ENCODE results near the gene MRPL48. TPM values are rescaled to one million over a fixed set of nuclear protein-coding genes. Genes with fewer than 3 reads are reported as not detected.

Gene MRPL48
- total and polyA plus RNA-seq, 2 of the 8 experiments (the other 6 are each of a cell fraction or from before 2014, with no cell fraction given) = 34.9 to 59.9 TPM

DNA sequence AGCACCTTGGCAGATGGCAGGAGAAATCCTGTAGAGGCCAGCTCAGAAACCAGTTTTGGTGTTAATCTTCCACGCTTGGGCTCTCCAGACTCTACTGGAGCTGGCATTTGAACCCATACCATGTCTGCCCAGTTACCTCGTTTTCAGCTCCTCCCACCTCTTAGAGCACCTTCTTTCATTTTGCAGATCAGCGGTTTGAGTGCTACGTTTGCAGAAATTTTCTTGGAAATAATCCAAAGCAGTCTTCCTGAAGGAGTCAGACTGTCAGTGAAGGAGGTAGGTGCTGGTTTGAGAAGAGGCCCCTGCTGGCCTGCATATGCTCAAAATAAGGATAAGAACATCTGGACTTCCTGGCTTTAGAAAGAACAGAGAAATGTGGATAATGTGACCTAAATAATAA lies 75.3 kb downstream of the MRPL48 start:
- FAIRE-seq (no peak), DNase-seq (ENCODE audit: low read depth in 1 of 2, low spot score in 2 of 2) (no peak)
- ChIA-PET POLR2A (ENCODE audit: partially characterized antibody) (interaction anchor here (5.0 to 7.2 kb wide), 2 partner anchors 9 kb away, joined by 49 to 55 read pairs; no protein-coding TSS in a partner anchor), CTCF (ENCODE audit: partially characterized antibody) (interaction anchor here (0.6 to 1.9 kb wide), 5 partner anchors 9 to 152 kb away, joined by 3 to 6 read pairs (median 3); no protein-coding TSS in a partner anchor)
- Histone ChIP-seq H3K9me3 (ENCODE audit: insufficient read depth in 2 of 2, low read depth in 1 of 2, low read length in 1 of 2) (no peaks in the 10 kb centered on the region), H3K14ac (ENCODE audit: insufficient read length) (no peak overlapping the region), H3K9ac (replicated peaks in 1 of 4; ENCODE audit: extremely low read depth in 1 of 4, low read depth in 3 of 4, low read length in 3 of 4) (no peak overlapping the region), H2BK20ac (ENCODE audit: low read length) (no peak overlapping the region), H2AFZ (ENCODE audit: low read length) (no peak overlapping the region), H3K36me3 (ENCODE audit: control insufficient read depth in 2 of 4, insufficient read depth in 4 of 4, low read length in 3 of 4) (peaks cover 2 to 14% (median 4%) of the 10 kb centered on the region in 4 experiments; a peak in 3 of 8 replicates), H3K18ac (ENCODE audit: extremely low read depth, low read length) (no peak overlapping the region), H3K4ac (replicated peaks; ENCODE audit: insufficient read length, low read depth, low read length) (no peak overlapping the region), H4K8ac (ENCODE audit: extremely low read depth, insufficient read depth, low read length) (no peak overlapping the region), H3K56ac (replicated peaks; ENCODE audit: insufficient read length, low read depth, low read length) (no peak overlapping the region), H2BK120ac (replicated peaks; ENCODE audit: low read depth, low read length) (no peak overlapping the region), H2BK15ac (ENCODE audit: low read length) (no peak overlapping the region), H2BK5ac (ENCODE audit: low read depth, low read length) (no peak overlapping the region), H3K27ac (ENCODE audit: low read depth, low read length) (no peak overlapping the region), H2AK5ac (ENCODE audit: low read depth, low read length) (no peak overlapping the region), H3K4me2 (ENCODE audit: insufficient read depth in 1 of 2, low read depth in 2 of 2, low read length in 2 of 2) (no peak overlapping the region), H3K4me1 (replicated peaks in 1 of 4; ENCODE audit: control insufficient read depth in 3 of 4, insufficient read depth in 4 of 4, low read length in 3 of 4) (no peaks in the 10 kb centered on the region), H3K23ac (ENCODE audit: insufficient read length) (no peak overlapping the region), H3K23me2 (ENCODE audit: low read depth, low read length) (no peaks in the 10 kb centered on the region), H4K91ac (replicated peaks; ENCODE audit: insufficient read length, low read length) (no peak overlapping the region), H3K79me2 (ENCODE audit: control insufficient read depth in 1 of 2, insufficient read depth in 2 of 2, low read length in 2 of 2) (no peaks in the 10 kb centered on the region), H3K79me1 (ENCODE audit: low read depth, low read length) (no peaks in the 10 kb centered on the region), H2BK12ac (ENCODE audit: low read depth, low read length) (no peak overlapping the region), H4K5ac (ENCODE audit: insufficient read length, low read depth, low read length) (no peak overlapping the region), H4K20me1 (replicated peaks in 1 of 2; ENCODE audit: control insufficient read depth in 1 of 2, insufficient read depth in 2 of 2, low read length in 2 of 2) (no peaks in the 10 kb centered on the region), H3K27me3 (replicated peaks in 1 of 4; ENCODE audit: control insufficient read depth in 3 of 4, extremely low read depth in 1 of 4, insufficient read depth in 3 of 4, low read length in 3 of 4) (no peaks in the 10 kb centered on the region), H3K4me3 (ENCODE audit: extremely low read depth in 1 of 4, insufficient read depth in 2 of 4, low read depth in 3 of 4, low read length in 4 of 4) (no peak overlapping the region)
- TF ChIP-seq BRCA1 (IDR thresholded peaks at IDR 0.05; ENCODE audit: low read depth, low read length) (no peak), POU5F1 (IDR thresholded peaks at IDR 0.05; ENCODE audit: low read depth, low read length) (no peak), TBP (IDR thresholded peaks at IDR 0.05; ENCODE audit: low read depth, low read length) (no peak), KDM4A (IDR thresholded peaks at IDR 0.05; ENCODE audit: low read depth, low read length, severe bottlenecking) (no peak), SIRT6 (IDR thresholded peaks at IDR 0.05; ENCODE audit: low read length) (no peak), SP1 (IDR thresholded peaks at IDR 0.05; ENCODE audit: low read depth, low read length) (no peak), TCF12 (IDR thresholded peaks at IDR 0.05; ENCODE audit: low read depth, low read length) (no peak), NANOG (IDR thresholded peaks at IDR 0.05; ENCODE audit: insufficient read depth, low read depth, low read length, poor library complexity, severe bottlenecking) (no peak), EGR1 (IDR thresholded peaks at IDR 0.05; ENCODE audit: borderline replicate concordance, low read depth, low read length) (no peak), RNF2 (IDR thresholded peaks at IDR 0.05; ENCODE audit: borderline replicate concordance, low read depth, low read length, missing control alignments, poor library complexity, severe bottlenecking) (no peak), RAD21 (IDR thresholded peaks at IDR 0.05 in 1 of 2, conservative IDR thresholded peaks at IDR 0.05 in 1 of 2; ENCODE audit: low read depth in 2 of 2, low read length in 2 of 2) (no peak)
- WGBS, 2 experiments (ENCODE audit: extremely low coverage in 1 of 2, insufficient coverage in 1 of 2, insufficient read length in 1 of 2, insufficient replicate concordance in 2 of 2, low coverage in 1 of 2, low lambda C conversion rate in 2 of 2, missing lambda C conversion rate in 1 of 2) = 87% methylated on average over 4 of the region's 4 CpGs; no CpG with 5 or more reads in 1 of the 2 experiments
